Left lobe of liver (tissue), 2 donors: ENCODE measurements around the gene PRICKLE2. TPM values are rescaled to one million over a fixed set of nuclear protein-coding genes. Genes with fewer than 3 reads are reported as not detected.

ENCODE experiments used
- ATAC-seq: fragments of 200-7000 bp; cut with Tn5 transposase; one replicate; pipeline ENCODE4 v1.9.1; 2020; ENCODE audit warnings: mild to moderate bottlenecking, moderate library complexity
- DNase-seq: peaks from one replicate; pipeline ENCODE4 v3.0.0-alpha.2; 2020; ENCODE audit warnings: low spot score
- total RNA-seq: library from RNA; stranded (reverse); gene quantifications from one replicate; pipeline ENCODE4 v1.2.1, GENCODE V29; 2021
- donor health status: DM: no; HTN: no; CAD: no; lungs with moderate emphysema.
- donor health status: DM: no; HTN: yes; CAD: no.

Gene PRICKLE2
- total RNA-seq, 1 donor from 2014 or later = 3.6 TPM

DNA sequence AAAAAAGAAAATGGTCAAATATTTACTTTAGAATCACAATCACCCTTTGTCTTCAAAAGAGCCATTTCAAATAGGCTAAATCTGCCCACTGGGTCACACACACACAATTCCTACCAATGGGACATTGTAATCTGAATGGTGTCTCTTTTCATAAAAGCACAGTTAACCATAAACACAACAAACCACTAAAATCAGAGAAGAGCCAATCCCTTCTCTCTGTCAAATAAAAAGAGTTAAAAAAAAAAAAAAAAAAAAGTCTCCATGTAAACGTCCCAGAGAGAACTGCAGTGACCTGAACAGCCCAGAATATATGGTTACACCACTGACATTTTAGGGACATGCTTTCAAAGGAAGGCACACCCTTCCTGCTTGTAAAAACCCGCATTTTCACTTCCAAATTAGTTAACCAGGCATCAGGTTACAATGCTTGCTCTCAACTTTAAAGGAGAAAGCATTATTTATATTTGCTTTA is 63.7 kb downstream of the PRICKLE2 start:
- DNase-seq = no peak
- ATAC-seq = no peak

DNA sequence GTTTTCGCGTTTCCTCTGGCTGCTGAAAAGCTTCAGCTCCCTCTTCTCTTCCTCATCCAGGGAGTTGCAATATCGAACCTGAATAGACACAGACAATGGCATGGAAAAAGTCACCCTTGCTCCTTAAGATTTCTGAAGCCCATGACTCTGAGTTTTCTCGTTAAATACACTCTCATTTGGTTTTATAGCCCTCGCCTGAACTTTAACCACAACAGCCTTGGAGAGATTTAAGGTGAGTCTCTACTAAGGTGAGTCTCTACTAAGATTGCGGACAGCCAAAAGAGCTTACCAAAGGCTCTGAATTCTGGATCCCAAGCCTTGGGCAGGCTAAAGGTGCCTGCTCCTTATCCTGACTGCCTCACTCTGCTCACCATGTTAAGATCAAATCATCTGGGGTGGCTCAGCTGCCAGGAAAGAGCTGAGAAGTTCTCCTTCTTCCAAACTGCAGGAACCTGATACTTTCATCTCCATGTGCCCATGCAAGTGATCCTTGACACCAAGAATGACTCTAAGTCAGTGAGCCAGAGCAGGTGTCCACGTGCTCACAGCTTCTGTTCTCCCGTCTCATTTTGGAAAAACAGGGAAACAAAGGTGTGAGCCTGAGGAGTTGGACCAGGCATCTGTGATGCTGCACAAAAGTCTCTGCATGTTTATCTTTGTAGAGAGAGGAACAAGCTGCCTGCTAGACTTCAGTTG is 65.1 kb downstream of the PRICKLE2 start:
- DNase-seq = no peak
- no peak for ATAC-seq

GRCh38 chr3:64158334-64158733 is 66.9 kb downstream of the PRICKLE2 start:
- ATAC-seq (no peak), DNase-seq (no peak)

DNA sequence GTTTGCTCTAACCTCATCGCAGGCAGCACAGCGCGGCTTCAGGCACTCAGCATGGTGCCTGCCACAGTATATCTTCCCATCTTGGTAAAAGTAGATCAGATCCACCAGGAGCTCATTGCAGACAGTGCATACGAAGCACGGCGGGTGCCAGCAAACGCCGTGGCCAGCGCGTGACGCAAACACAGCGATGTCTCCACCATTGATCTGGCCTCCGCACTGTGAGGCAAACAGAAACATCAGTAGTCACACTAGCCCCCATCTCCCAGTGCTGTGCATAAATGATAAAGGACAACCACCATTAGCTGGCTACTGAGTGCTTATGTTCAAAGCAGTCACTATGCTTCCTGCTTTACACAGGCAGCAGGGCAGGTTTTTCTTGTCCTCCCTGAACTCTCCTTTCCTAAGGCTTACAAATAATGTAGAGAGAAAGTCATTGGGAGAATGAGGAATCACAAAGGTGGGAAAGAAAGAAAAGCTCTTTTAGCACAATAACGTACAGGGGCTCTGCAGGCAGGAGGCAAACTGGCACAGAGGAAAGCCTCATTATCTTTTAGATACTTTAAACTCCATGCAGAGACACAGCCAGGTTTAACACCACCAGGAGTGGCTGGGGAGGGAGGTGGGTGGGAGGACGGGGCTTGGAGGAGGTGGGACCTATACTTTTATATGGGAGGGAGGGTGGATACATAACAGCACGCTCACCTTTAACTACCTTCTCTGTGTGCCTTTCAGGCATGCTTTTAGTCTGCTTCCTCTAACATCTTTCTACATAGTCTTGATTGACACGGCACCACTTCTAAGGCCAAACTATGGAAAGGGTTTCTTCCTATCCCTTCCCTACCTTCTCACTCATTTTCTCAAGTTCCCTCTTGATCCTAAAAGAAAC is 67.9 kb downstream of the PRICKLE2 start:
- ATAC-seq = no peak
- no peak for DNase-seq

- DNase-seq (no peak), ATAC-seq (no peak)
Observed at GRCh38 chr3:64155328-64155727, 69.9 kb downstream of the PRICKLE2 start.

GRCh38 chr3:64152676-64153466 is 72.4 kb downstream of the PRICKLE2 start:
- ATAC-seq = no peak

DNA sequence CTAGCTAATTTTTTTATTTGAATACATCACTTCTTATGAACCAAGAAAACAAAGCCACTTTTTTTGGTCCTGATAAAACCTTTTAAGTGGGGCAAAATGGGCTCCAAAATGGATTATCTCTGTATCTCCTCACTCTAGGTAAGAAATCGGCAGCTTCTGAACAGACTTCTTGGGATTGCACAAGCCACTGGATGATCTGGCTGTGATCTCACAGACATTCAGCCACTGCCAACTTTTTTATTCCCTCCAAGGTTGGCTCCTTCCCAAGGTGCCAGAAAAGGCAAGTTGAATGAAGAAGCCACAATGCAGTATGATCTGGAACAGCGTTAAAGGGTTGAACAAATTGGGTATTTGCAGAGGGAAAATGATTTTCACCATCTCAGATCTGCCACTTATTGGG is 73.2 kb downstream of the PRICKLE2 start:
- ATAC-seq (no peak), DNase-seq (no peak)

More at GRCh38 chr3:64152676-64153466, 72.4 kb downstream of the PRICKLE2 start:
- no peak for DNase-seq

DNA sequence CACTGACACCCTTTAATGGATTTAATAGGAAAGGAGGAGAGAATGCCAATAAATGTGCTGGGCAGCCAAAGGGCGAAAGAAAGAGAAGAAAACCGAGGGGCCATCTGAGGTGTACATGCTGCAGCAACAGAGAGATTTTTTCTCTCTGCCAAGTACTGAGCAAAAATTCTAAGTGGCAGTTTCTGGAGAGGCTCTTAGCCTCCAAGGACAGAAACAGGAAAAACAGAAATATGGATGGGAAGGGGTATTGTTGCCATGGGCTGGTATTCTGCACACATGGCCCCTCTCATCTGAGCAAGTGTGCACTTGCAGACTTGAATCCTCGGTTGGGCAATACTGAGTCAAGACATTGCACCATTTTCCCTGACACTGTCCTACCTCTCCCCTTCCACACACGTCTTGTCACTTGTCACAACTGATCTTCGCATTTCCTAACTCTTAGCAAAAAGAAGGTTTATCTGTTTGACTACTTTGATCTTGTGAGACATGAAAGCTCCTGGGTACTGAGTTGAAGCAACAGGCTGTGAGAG is 73.9 kb downstream of the PRICKLE2 start:
- DNase-seq (no peak), ATAC-seq (no peak)

DNA sequence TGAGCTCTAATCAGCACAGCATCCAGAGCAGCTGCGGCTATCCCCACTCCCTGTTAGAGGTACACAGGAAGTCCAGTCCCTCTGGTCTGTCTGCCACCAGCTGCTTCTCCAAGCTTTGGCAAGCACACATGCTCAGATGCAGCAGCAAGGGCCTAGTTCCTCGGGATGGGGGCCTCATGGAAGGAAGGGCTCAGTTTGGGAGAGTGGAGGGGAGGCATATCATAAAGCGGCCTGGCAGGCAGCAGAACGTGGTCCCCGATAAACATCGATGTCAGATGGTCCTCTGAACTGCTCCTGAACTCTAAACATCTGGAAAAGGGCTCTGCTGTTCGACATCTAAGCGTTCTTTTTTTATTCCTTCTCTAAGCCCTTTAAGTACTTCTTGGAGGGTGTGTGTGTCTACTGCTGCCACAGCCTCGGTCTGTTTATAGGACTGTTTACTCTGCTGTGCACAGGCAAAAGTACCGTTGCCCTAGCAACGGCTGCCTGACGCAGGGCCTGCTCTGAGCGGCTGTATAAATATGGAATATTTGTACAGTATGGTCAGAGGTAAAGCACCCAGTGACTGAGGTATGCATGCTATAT is 74.6 kb downstream of the PRICKLE2 start:
- DNase-seq (no peak), ATAC-seq (peak; percentile 19)

DNA sequence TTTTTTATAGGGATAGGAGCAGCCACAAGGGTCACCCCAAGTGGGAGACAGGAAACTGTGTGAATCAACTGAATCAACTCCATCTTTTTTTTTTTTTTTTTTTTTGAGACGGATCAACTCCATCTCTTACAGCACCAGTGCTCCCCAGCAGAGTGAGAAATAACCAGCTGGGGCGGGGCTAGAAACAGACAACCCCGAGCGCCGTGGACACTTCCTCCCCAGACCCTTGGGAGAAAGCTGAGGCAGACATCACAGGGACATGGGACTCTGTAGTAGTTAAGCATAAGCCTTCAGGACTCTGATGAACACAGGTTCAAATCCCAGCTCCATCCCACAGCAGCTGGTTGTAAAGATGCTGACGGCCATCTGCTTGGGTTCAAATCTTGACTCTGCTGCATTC is 75.4 kb downstream of the PRICKLE2 start:
- DNase-seq (no peak), ATAC-seq (no peak)

- ATAC-seq = no peak
- no peak for DNase-seq
Observed at GRCh38 chr3:64148955-64149653, 76.2 kb downstream of the PRICKLE2 start.

GRCh38 chr3:64147211-64147610 is 78.1 kb downstream of the PRICKLE2 start:
- DNase-seq (no peak), ATAC-seq (no peak)

DNA sequence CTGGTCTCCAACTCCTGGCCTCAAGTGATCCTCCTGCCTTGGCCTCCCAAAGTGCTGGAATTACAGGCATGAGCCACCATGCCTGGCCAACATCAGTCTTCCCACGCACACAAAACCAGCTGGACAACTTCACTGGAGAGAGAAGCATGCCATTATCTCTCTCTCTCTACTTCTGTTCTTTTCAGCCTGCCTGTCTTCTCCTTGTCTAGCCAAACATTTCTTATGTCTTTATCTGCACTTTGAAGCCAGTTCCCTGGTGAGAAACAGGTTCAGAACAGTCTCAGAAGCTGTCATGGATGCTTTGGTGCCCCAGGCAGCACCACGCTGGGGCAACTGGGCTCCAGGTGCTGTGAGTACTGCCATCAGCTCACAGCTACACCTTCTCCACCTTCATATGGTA is 79.8 kb downstream of the PRICKLE2 start:
- no peak for DNase-seq

GRCh38 chr3:64144241-64144900 is 80.9 kb downstream of the PRICKLE2 start:
- no peak for DNase-seq
- ATAC-seq = no peak

More for the DNA sequence above, 79.8 kb downstream of the PRICKLE2 start:
- ATAC-seq = no peak

- DNase-seq = no peak
- ATAC-seq = no peak
Observed at GRCh38 chr3:64143409-64144130, 81.7 kb downstream of the PRICKLE2 start.

GRCh38 chr3:64141476-64141875 is 83.8 kb downstream of the PRICKLE2 start:
- ATAC-seq (no peak), DNase-seq (no peak)

DNA sequence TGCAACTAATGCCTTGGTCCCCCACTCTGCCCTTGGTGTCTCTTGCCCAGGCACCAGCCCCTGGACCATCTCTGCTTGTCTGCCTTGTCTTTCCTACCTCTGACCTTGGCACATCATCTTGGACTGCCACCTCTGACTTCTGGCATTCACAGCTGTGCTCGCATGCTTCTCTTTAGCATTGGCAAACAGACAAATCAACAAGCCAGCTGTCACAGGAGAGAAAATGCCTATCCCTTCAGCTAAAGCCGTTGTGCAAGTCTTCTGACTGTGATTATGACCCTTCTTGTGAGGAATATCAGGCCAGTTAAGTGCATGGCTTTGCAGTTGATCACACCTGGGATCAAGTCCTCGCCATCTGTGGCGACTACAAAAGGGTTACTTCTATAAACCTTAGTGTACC is 84.6 kb downstream of the PRICKLE2 start:
- ATAC-seq (no peak), DNase-seq (no peak)

DNA sequence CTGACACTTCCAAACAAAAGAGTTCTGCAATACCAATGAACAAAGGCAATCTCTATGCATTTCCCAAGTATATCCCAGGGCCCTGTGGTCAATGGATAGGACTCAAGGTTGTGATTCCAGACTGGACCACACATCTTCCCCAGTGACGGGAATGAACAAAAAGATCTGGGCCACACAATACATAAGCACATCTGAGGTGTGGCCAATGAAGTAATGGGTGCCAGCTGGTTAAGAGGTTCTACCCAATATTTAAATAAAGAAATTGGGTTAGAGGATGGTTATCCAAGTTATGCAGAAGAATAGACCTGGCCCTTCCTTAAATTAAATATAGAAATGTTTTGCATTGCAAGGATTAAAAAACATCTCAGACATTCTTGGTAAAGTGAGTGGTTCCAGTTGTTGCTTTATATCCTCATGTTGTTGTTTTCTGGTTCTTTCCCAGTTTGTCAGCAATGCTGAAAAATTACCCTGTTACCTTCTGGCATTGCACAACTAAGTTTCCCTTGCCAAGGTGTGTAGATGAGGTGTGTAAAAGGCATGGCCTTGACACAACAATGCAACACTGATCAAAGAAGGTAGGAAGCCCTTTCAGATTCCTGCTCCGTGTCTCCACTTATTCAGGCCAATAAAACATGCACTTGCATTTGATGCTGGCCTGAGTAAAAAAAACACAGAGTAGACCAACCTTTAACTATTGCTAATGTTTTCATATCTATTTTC is 86.5 kb downstream of the PRICKLE2 start:
- peak; percentile 14 for ATAC-seq

More for the DNA sequence above, 86.5 kb downstream of the PRICKLE2 start:
- no peak for DNase-seq
